ENCODE data around the gene CALML5. TPM values are rescaled to one million over a fixed set of nuclear protein-coding genes. Genes with fewer than 3 reads are reported as not detected.

The CALML5 gene
- total RNA-seq, 2 donors from 2014 or later: not detected

DNA sequence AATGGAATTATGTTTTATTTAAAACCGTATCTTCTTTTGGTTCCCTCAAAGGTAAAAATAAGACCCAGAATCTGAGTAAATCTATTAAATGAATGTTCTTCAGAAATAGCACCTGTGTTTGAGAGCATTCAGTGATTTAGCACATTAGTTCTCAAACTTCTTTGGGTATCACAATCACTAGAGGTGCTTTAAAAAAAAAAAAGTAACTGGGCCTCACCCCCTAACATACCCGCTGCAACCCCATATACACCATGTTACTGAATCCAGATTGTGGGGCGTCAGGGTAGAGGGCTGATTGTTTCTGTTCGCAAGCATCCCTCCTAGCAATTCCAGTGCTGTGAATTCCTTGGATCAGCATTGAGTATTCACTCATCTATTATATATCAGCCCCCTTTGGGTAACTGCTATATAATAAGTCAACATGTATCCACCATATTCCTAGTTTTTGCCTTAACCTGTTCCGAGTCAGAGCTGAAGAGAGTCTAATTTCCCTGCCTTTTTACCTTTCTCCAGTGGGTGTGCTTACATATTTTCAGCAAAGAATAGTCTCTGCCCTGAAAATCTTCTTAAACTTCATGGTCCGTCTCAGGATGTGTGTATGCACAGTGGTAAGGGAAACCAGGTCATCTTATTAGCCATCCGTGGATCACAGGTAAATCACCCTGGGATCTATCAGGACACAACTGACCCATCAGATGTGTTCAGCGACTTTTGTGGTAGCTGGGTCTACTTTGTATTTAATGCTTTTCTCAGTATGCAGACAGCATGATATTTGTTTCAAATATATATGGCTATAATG lies 40.2 kb downstream of the CALML5 start:
- intact Hi-C loops (cut with DNase I): loop anchor here in 1 of 2 donors (10.0 kb wide), 1 partner anchor 86 kb away; no protein-coding TSS in a partner anchor
- no peak for DNase-seq (ENCODE audit: low spot score)

DNA sequence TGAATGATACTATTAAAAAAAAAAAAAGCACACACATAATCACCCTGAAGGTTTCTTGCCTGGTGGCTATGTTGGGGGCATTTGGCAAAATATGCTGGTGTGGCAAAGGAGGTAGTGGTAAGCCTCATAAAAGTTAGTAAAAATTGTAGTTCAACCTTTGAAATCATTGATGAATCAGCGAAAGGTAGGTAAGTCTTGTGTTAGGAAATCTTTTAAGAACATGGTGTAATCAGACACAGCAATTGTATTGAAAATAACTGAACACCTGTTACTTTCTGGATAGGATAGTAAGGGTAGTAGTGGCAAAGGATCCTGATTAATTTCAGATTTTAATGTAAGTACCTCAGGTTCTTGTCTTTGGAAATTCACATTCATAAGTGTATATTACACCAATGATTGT lies 40.9 kb downstream of the CALML5 start:
- DNase-seq (ENCODE audit: low spot score): no peak

DNA sequence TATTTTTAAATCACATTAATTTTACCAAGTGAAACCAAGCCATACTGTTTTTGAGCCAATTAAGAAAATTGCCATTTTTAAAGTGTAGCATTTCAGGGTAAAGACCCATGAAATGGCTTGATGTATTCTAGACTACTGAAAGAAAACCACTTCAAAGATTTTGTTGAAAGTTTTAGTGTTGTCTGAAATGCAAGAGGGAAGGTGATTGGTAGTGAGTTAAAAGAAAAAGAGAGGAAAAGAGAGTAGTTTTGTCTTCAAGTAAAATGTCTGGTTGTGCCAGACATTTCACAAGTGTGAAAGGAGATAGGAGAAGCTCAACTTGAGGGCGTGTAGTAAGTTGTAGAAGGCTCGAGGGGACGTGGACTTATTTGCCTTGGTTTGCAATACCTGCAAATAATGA lies 41.6 kb downstream of the CALML5 start:
- DNase-seq (ENCODE audit: low spot score): no peak
- intact Hi-C loops (cut with DNase I): loop anchor here in 1 of 2 donors (10.0 kb wide), 1 partner anchor 87 kb away; no protein-coding TSS in a partner anchor

More for the DNA sequence above, 40.9 kb downstream of the CALML5 start:
- intact Hi-C loops (cut with DNase I): loop anchor here in 1 of 2 donors (10.0 kb wide), 1 partner anchor 86 kb away; no protein-coding TSS in a partner anchor

DNA sequence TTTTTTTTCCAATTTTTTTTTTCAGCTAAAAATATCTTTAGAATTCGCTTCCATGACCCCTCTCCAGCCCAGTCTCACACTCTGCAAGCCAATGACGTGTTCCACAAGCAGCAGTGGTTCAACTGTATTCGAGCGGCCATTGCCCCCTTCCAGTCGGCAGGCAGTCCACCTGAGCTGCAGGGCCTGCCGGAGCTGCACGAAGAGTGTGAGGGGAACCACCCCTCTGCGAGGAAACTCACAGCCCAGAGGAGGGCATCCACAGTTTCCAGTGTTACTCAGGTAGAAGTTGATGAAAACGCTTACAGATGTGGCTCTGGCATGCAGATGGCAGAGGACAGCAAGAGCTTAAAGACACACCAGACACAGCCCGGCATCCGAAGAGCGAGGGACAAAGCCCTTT lies 42.8 kb downstream of the CALML5 start:
- intact Hi-C loops (cut with DNase I): loop anchor here in 1 of 2 donors (10.0 kb wide), 1 partner anchor 88 kb away; no protein-coding TSS in a partner anchor
- no peak for DNase-seq (ENCODE audit: low spot score)

DNA sequence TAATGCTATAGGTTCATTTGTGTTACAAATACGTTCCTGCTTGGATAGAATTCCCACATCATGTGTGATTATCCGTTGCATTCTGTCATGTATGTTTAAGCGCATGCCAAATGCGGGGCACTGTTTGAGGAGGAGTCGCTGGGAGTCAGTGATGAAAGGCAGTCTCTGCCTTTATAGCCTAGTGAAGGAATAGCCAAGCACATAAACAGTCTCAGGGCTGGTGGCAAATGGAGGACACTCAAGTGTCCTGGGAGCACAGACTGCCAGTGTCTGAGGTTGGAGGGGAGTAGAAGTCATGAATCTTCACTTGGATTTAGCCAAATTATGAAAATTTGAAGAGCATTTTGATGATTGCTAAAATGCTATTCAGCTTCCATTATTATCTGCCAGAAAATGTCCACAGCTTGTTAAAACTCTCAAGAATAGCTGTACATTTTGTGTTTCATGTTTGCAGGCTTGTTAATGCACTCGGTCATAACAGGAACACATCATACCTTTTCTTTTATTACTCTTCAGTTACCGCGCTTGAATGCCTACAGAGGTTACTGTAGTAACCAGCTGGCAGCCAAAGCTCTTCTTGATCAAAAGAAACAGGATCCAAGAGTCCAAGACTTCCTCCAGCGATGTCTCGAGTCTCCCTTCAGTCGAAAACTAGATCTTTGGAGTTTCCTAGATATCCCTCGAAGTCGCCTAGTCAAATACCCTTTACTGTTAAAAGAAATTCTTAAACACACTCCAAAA lies 45.5 kb downstream of the CALML5 start:
- intact Hi-C loops (cut with DNase I): loop anchor here in 1 of 2 donors (10.0 kb wide), 1 partner anchor 91 kb away; no protein-coding TSS in a partner anchor
- DNase-seq (ENCODE audit: low spot score): no peak

DNA sequence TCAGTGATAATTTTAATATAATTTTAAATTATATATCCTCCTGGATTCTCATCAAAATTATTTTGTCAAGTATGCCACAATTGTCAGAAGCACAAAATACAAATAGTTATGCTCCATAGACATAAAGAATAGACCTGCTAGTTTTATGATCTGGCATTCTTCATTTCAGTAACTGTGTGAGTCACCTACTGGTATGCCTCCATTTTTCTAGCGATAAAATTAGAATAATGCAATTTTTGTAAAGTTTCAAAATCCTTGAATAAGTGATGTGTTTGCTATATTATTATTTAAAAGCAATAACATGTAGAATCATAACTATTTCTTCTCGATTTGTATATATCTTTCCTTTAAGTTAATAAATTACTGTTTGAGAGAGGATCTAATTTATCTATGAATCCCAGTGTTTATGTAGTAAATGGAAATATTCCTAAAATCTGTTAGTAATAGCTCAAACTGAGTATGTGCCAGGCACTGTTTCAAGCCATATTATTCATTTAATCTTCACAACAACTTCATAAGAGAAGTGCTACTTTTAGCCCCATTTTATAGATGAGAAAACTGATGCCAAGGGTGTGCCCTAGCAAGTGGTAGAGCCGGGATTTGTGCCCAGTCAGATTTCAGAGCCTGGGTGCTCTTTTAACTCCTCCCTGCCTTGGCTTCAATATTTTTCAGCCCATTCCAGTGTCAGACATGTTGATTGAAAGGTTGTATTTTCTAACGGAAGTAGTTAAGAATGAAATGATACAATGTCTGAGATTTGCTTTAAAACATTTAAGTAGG lies 48.6 kb downstream of the CALML5 start:
- intact Hi-C loops (cut with DNase I): loop anchor here in 1 of 2 donors (10.0 kb wide), 1 partner anchor 94 kb away; no protein-coding TSS in a partner anchor
- no peak for DNase-seq (ENCODE audit: low spot score)

DNA sequence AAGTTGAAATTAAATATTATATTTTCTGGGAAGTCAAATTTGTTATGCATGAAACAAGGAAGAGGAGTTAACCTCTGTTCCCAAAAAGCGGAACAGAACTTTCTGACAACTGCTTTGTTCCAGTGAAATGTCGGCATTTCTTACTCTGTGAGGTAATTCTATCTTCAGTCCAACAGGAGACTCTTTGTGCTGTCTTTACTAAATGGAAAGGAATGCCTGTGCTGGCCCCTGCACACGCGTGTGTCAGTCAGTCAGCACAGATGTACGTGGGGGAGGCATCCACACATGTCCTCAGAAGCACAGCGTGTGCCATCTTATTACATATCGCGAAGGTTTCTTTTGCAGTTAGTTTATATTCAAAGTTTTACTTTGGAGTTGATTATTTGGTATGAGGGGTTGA lies 49.5 kb downstream of the CALML5 start:
- no peak for DNase-seq (ENCODE audit: low spot score)
- intact Hi-C loops (cut with DNase I): loop anchor here in 1 of 2 donors (5.0 to 10.0 kb wide), 2 partner anchors 95 to 237 kb away; no protein-coding TSS in a partner anchor

DNA sequence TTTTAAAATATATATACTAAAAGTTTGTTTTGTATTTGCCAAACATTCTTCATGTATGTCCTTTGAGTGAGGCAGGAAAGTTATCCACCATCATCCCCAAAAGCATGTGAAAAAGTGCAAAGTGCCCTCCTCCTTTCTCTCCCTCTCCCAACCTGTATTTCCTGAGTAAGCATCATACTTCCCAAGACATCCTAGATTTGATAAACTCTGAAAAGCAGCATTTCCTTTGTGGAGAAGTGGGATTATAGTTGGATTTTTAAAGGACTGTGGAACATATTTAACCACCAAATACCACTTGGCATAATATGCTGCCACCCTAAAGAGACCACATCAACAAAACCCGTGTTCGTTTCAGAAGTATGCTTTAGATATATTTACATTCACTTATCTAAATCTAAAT lies 50.1 kb downstream of the CALML5 start:
- intact Hi-C loops (cut with DNase I): loop anchor here in 1 of 2 donors (5.0 kb wide), 1 partner anchor 238 kb away; no protein-coding TSS in a partner anchor

More for the DNA sequence above, 50.1 kb downstream of the CALML5 start:
- no peak for DNase-seq (ENCODE audit: low spot score)

Other genes starting within 250 kb of the CALML5 start
- gene UCN3, start 134.6 kb downstream of the CALML5 start, total RNA-seq: not detected
- not detected for gene TUBAL3, start 94.7 kb downstream of the CALML5 start, total RNA-seq
- gene NET1, start 87.0 kb downstream of the CALML5 start, total RNA-seq: 100 to 1,000 TPM in 1 of 2 donors, 10 to 100 TPM in 1; 99.3 to 113 TPM
- gene CALML3, start 25.4 kb upstream of the CALML5 start, total RNA-seq: not detected
- gene ASB13, start 167.0 kb upstream of the CALML5 start, total RNA-seq: 10 to 100 TPM; 19.7 to 21.6 TPM
- gene TASOR2, start 185.3 kb upstream of the CALML5 start, total RNA-seq: 10 to 100 TPM; 57.5 to 59.6 TPM